A172 (cell line): ENCODE results near the gene CLEC18B. TPM values are rescaled to one million over a fixed set of nuclear protein-coding genes. Genes with fewer than 3 reads are reported as not detected.

Experiments used
- total RNA-seq: library from RNA; depleted of rRNA; stranded (reverse); fragments of >200 nt; shearing (Covaris generic); gene quantifications from 2 replicates; pipeline ENCODE4 v1.2.3, GENCODE V29; 2014; rRNA removed

The CLEC18B gene
- total RNA-seq, 1 experiment from 2014 or later: 0.45 TPM

Other genes with a start within 250 kb of the CLEC18B start
- 173 and 304 TPM in 2 replicates for gene PSMD7, start 124.7 kb downstream of the CLEC18B start, total RNA-seq
- not detected in 2 replicates for gene NPIPB15, start 45.2 kb downstream of the CLEC18B start, total RNA-seq
- gene GLG1, start 185.6 kb upstream of the CLEC18B start, total RNA-seq: 88.7 and 90.7 TPM in 2 replicates
- gene RFWD3, start 245.4 kb upstream of the CLEC18B start, total RNA-seq: 59.3 and 79.9 TPM in 2 replicates